GM23248 (cell line): ENCODE measurements around the gene KIF24.

Source experiments
- EZH2 ChIP-seq: fragments of 200-600 bp; sonication (generic); IDR thresholded peaks from 2 replicates; pipeline ENCODE4 v1.6.1; 2018; ENCODE audit warnings: antibody characterized with exemption, mild to moderate bottlenecking; ENCODE audit not compliant: insufficient read depth, poor library complexity, severe bottlenecking
- EZH2phosphoT487 ChIP-seq: fragments of 200-600 bp; sonication (generic); IDR thresholded peaks from 2 replicates; pipeline ENCODE4 v1.6.1; 2018; ENCODE audit warnings: antibody characterized with exemption, moderate library complexity, mild to moderate bottlenecking, low read depth; ENCODE audit not compliant: insufficient read depth

DNA sequence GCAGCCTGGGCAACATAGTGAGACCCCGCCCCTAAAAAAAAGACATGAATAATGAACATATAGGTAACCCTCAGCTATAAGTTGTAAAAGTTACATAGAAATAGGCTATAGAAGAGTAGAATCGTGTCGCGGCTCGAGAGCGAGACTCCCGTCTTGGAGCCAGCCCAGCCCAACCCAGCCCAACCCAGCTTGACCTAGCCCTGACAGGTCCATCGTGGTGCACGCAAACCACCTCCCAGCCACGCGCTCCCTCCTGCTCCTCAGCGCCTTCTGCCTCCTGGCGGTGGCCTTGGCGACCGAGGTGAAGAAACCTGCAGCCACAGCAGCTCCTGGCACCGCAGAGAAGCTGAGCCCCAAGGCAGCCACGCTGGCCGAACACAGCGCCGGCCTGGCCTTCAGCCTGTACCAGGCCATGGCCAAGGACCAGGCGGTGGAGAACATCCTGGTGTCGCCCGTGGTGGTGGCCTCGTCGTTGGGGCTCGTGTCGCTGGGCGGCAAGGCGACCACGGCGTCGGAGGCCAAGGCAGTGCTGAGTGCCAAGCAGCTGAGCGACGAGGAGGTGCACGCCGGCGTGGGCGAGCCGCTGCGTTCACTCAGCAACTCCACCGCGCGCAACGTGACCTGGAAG lies 10.8 kb downstream of the KIF24 start:
- no peak for TF ChIP-seq EZH2phosphoT487
- TF ChIP-seq EZH2, result no peak
